A673 (cell line): ENCODE measurements around the gene THOC6. TPM values are rescaled to one million over a fixed set of nuclear protein-coding genes. Genes with fewer than 3 reads are reported as not detected.

Experiments
- BruUV-seq: library from RNA; stranded (reverse); fragments of 400-500 nt; replicated peaks from 2 replicates; lab custom pipeline; 2021; lab: Mats Ljungman, UMichigan
- CTCF ChIA-PET: fragments of 300-600 bp; sonication (Branson Sonifier 250); formaldehyde crosslinking; loops from one replicate; lab custom pipeline; 2022; ENCODE audit warnings: antibody characterized with exemption; lab: Charles Lee
- POLR2A ChIA-PET: fragments of 300-600 bp; sonication (Branson Sonifier 250); formaldehyde crosslinking; loops from one replicate; lab custom pipeline; 2022; ENCODE audit warnings: antibody characterized with exemption; ENCODE audit not compliant: low non-redundant PET; lab: Charles Lee
- DNase-seq: peaks from one replicate; pipeline ENCODE4 v3.0.0-alpha.2; 2015; ENCODE audit warnings: low spot score
- H3K27ac ChIP-seq: fragments of 200-600 bp; sonication (generic); 2 replicates; pipeline ENCODE4 v1.5.1; 2016; ENCODE audit warnings: mixed run types, low read depth, mild to moderate bottlenecking, mixed read lengths, antibody characterized with exemption, low read length; ENCODE audit not compliant: poor library complexity, severe bottlenecking
- H3K27me3 ChIP-seq: fragments of 200-600 bp; sonication (generic); replicated peaks from 2 replicates; pipeline ENCODE4 v1.6.1; 2017; ENCODE audit warnings: mixed run types, low read depth, mild to moderate bottlenecking, mixed read lengths, antibody characterized with exemption, low read length; ENCODE audit not compliant: insufficient read depth, poor library complexity
- H3K36me3 ChIP-seq: fragments of 200-600 bp; sonication (generic); 2 replicates; pipeline ENCODE4 v1.6.1; 2016; ENCODE audit warnings: mixed run types, mild to moderate bottlenecking, mixed read lengths, antibody characterized with exemption, low read length; ENCODE audit not compliant: insufficient read depth, poor library complexity, severe bottlenecking
- H3K4me1 ChIP-seq: fragments of 200-600 bp; sonication (generic); 2 replicates; pipeline ENCODE4 v1.6.1; 2017; ENCODE audit warnings: mixed run types, mild to moderate bottlenecking, mixed read lengths, antibody characterized with exemption, low read length; ENCODE audit not compliant: insufficient read depth, poor library complexity, severe bottlenecking
- H3K4me3 ChIP-seq: fragments of 200-600 bp; sonication (generic); 2 replicates; pipeline ENCODE4 v1.5.1; 2016; ENCODE audit warnings: low read depth, mixed run types, mild to moderate bottlenecking, mixed read lengths, low read length; ENCODE audit not compliant: poor library complexity, severe bottlenecking
- H3K9me3 ChIP-seq: fragments of 200-600 bp; sonication (generic); 2 replicates; pipeline ENCODE4 v1.6.1; 2016; ENCODE audit warnings: mixed run types, low read depth, mild to moderate bottlenecking, mixed read lengths, antibody characterized with exemption, low read length; ENCODE audit not compliant: poor library complexity, severe bottlenecking
- EZH2 ChIP-seq: fragments of 200-600 bp; sonication (generic); IDR thresholded peaks from 2 replicates; pipeline ENCODE4 v1.6.1; 2017; ENCODE audit warnings: borderline replicate concordance, low read depth, mild to moderate bottlenecking, mixed read lengths, antibody characterized with exemption, low read length; ENCODE audit not compliant: poor library complexity, severe bottlenecking
- intact Hi-C: fragments of 100-400 bp; cut with micrococcal nuclease; formaldehyde crosslinking; loops from one replicate; pipeline ENCODE4 v1.10.0; 2022; ENCODE audit not compliant: unreplicated experiment
- total RNA-seq: library from RNA; stranded (reverse); gene quantifications from 2 replicates; pipeline ENCODE4 v1.2.3, GENCODE V29; 2021
- TF ChIP-seq, protein P1 (sequence below): fragments of 300-800, 200-600 bp; sonication (generic); conservative IDR thresholded peaks from 2 replicates; pipeline ENCODE4 v1.5.1; 2017; ENCODE audit warnings: low read depth, mild to moderate bottlenecking, antibody characterized with exemption, low read length, moderate library complexity, mixed read lengths

THOC6 gene
- total RNA-seq, 1 experiment from 2014 or later: 59.3 TPM

DNA sequence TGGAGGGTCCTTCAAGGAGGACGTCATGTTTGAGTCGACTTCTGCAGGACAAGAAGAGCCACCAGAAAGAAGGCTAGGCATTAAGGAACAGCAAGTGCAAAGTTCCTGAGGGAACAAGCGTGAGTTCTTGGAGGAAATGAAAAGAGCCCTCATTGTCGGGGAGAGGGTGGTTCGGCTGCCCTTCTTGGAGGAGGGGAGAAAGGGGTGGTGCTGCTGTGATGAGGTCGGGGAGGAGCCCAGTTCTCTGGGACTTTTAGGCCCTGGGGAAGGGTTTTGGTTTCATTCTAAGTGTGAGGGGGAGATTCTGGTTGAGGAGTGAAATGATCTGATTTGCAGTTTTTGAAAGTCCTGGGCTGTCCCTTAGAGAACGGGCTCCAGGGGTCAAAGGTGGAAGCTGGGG lies 8.8 kb downstream of the THOC6 start:
- ChIA-PET POLR2A (no interaction called here), CTCF (interaction anchor here (1.0 to 2.3 kb wide), 4 partner anchors 10 to 97 kb away, joined by 3 to 15 read pairs (median 4); no protein-coding TSS in a partner anchor)
- TF ChIP-seq, protein P1, sequence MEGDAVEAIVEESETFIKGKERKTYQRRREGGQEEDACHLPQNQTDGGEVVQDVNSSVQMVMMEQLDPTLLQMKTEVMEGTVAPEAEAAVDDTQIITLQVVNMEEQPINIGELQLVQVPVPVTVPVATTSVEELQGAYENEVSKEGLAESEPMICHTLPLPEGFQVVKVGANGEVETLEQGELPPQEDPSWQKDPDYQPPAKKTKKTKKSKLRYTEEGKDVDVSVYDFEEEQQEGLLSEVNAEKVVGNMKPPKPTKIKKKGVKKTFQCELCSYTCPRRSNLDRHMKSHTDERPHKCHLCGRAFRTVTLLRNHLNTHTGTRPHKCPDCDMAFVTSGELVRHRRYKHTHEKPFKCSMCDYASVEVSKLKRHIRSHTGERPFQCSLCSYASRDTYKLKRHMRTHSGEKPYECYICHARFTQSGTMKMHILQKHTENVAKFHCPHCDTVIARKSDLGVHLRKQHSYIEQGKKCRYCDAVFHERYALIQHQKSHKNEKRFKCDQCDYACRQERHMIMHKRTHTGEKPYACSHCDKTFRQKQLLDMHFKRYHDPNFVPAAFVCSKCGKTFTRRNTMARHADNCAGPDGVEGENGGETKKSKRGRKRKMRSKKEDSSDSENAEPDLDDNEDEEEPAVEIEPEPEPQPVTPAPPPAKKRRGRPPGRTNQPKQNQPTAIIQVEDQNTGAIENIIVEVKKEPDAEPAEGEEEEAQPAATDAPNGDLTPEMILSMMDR: no peak
- TF ChIP-seq EZH2: no peak
- Histone ChIP-seq H3K9me3 (no peaks in the 10 kb centered on the region), H3K36me3 (no peaks in the 10 kb centered on the region), H3K27ac (no peak overlapping the region), H3K4me1 (peaks cover 12% of the 10 kb centered on the region), H3K27me3 (peaks cover 74% of the 10 kb centered on the region), H3K4me3 (no peak overlapping the region)
- BruUV-seq: no TSS peak
- intact Hi-C loops: no loop called here
- no peak for DNase-seq

DNA sequence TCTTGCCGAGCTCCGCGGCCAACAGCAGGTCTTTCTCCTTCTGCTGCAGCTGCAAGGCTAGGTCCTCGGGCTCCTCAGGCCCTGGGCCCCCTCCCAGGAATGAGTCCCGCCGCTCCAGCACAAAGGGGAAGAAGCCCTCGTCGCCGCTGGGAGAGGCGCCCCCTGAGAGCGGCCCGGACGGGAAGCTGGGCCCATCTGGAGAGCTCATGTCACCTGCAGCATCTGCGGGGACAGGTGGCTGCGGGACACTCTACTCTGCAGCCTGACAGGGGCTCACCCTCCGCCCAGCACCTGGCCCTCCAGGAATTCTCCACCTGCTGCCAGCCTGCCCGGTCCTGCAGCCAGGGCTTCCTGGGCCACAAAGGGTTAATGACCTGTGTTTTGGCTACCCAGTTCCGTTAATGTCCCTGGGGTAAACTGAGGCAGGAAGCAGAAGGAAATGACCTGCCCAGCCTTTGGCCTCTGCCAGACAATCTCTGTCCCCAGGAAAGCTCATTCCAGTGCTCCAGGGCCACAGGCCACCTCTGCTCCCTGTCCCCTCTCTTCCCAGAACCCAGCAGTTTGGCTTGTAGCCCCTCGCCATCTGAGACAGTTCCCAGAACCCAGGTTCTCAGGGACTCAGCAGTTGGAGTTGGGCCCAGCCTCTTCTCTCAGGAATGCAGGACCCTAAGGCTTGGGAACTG lies 11.6 kb downstream of the THOC6 start:
- no TSS peak for BruUV-seq
- DNase-seq: no peak
- Histone ChIP-seq H3K4me3 (no peak overlapping the region), H3K27me3 (peaks cover 71% of the 10 kb centered on the region), H3K36me3 (no peaks in the 10 kb centered on the region), H3K4me1 (no peaks in the 10 kb centered on the region), H3K27ac (no peak overlapping the region), H3K9me3 (no peaks in the 10 kb centered on the region)
- ChIA-PET CTCF (no interaction called here), POLR2A (no interaction called here)
- intact Hi-C loops: no loop called here
- TF ChIP-seq, protein P1: no peak
- no peak for TF ChIP-seq EZH2

DNA sequence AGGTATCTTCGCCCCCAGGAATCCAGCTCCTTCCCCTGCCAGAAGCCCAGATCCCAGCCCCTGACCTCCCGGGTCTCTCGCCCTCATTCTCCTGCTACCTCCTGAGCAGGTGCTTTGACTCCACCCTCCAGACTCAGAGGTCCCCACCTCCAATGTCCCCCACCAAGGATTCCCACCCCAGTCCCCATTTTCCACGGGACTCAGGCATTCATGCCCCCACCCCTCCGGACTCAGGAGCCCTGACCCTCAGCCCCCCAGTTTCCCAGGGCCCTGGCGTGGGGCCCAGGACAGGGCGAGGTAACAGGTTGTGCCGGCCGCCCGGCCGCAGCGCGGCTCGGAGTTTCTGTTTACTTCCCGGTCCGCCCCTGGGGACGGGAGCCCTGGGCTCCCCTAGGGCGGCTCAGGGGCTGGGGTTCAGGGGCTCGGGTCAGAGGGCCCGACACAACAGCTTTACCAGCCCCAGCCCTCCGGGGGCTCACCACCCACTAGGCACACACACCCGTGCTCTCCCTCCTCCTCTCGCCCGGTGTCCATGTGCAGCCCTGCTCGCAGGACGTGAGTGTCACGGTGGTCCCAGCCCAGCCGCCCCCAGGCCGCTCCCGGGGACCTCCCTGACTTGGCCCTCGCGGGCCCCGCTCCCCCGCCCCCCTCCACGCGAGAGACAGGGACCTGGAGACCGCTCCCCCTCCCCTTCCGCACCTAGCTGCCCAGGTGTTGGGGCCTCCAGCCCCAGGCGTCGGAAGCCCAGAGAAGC lies 12.3 kb downstream of the THOC6 start:
- no peaks in the 10 kb centered on the region for H3K4me1 ChIP-seq
- peaks cover 68% of the 10 kb centered on the region for H3K27me3 ChIP-seq
- TF ChIP-seq EZH2: peak; percentile 59
- TF ChIP-seq, protein P1: no peak
- H3K36me3 ChIP-seq: no peaks in the 10 kb centered on the region
- H3K9me3 ChIP-seq: no peaks in the 10 kb centered on the region
- no TSS peak for BruUV-seq
- ChIA-PET POLR2A (no interaction called here), CTCF (interaction anchor here (0.6 kb wide), 1 partner anchor 20 kb away, joined by 9 read pairs; no protein-coding TSS in a partner anchor)
- intact Hi-C loops: no loop called here
- no peak overlapping the region for H3K4me3 ChIP-seq
- no peak overlapping the region for H3K27ac ChIP-seq
- no peak for DNase-seq
